OCI-LY7 (cell line): ENCODE data around the gene RNF20. TPM values are rescaled to one million over a fixed set of nuclear protein-coding genes. Genes with fewer than 3 reads are reported as not detected.

Source experiments
- BruUV-seq: library from RNA; stranded (reverse); fragments of 400-500 nt; replicated peaks from 2 replicates; lab custom pipeline; 2021; lab: Mats Ljungman, UMichigan
- CTCF ChIA-PET: fragments of 300-600 bp; sonication (Branson Sonifier 250); formaldehyde crosslinking; loops from one replicate; lab custom pipeline; 2022; ENCODE audit warnings: antibody characterized with exemption; ENCODE audit not compliant: unreplicated experiment; lab: Charles Lee
- POLR2A ChIA-PET: fragments of 300-600 bp; sonication (Branson Sonifier 250); formaldehyde crosslinking; loops from one replicate; lab custom pipeline; 2022; ENCODE audit warnings: antibody characterized with exemption; lab: Charles Lee
- DNase-seq: peaks from one replicate; pipeline ENCODE4 v3.0.0-alpha.2; 2015; ENCODE audit warnings: low spot score
- H2AFZ ChIP-seq: fragments of 200-600 bp; sonication (generic), shearing (Covaris generic); 2 replicates; pipeline ENCODE4 v1.6.1; 2014; ENCODE audit warnings: mild to moderate bottlenecking, antibody characterized with exemption, low read length, moderate library complexity
- H3K27ac ChIP-seq: fragments of 200-600 bp; sonication (generic); 2 replicates; pipeline ENCODE4 v1.5.1; 2014; ENCODE audit warnings: mixed run types, low read depth, mild to moderate bottlenecking, moderate library complexity, low read length, inconsistent platforms; ENCODE audit not compliant: poor library complexity, severe bottlenecking
- H3K36me3 ChIP-seq: fragments of 200-600 bp; sonication (generic); 2 replicates; pipeline ENCODE4 v1.6.1; 2014; ENCODE audit warnings: mild to moderate bottlenecking, antibody characterized with exemption, low read length, moderate library complexity, mixed read lengths; ENCODE audit not compliant: insufficient read depth
- H3K4me1 ChIP-seq: fragments of 200-600 bp; sonication (generic); 2 replicates; pipeline ENCODE4 v1.5.1; 2014; ENCODE audit warnings: mild to moderate bottlenecking, low read length; ENCODE audit not compliant: insufficient read depth, poor library complexity, severe bottlenecking
- H3K4me2 ChIP-seq: fragments of 200-600 bp; sonication (generic); 2 replicates; pipeline ENCODE4 v1.6.1; 2014; ENCODE audit warnings: mild to moderate bottlenecking, low read length
- H3K4me3 ChIP-seq: fragments of 200-600 bp; sonication (generic); 2 replicates; pipeline ENCODE4 v1.5.1; 2014; ENCODE audit warnings: mild to moderate bottlenecking, low read depth, low read length; ENCODE audit not compliant: poor library complexity, severe bottlenecking
- H3K79me2 ChIP-seq: fragments of 200-600 bp; sonication (generic); 2 replicates; pipeline ENCODE4 v1.6.1; 2016; ENCODE audit warnings: low read depth, mild to moderate bottlenecking, low read length, moderate library complexity, mixed read lengths; ENCODE audit not compliant: insufficient read depth
- H3K9me2 ChIP-seq: fragments of 200-600 bp; sonication (generic); 2 replicates; pipeline ENCODE4 v1.6.1; 2016; ENCODE audit warnings: mild to moderate bottlenecking, low read length, mixed read lengths; ENCODE audit not compliant: insufficient read depth
- H3K9me3 ChIP-seq: fragments of 200-600 bp; sonication (generic); 2 replicates; pipeline ENCODE4 v1.6.1; 2014; ENCODE audit warnings: mild to moderate bottlenecking, mixed run types, low read length, mixed read lengths
- H4K20me1 ChIP-seq: fragments of 200-600 bp; sonication (generic); 2 replicates; pipeline ENCODE4 v1.6.1; 2014; ENCODE audit warnings: mild to moderate bottlenecking, antibody characterized with exemption, low read length, moderate library complexity, mixed read lengths; ENCODE audit not compliant: insufficient read depth
- EZH2phosphoT487 ChIP-seq: fragments of 200-600 bp; sonication (generic); IDR thresholded peaks from 2 replicates; pipeline ENCODE4 v1.6.1; 2018; ENCODE audit warnings: low read depth, borderline replicate concordance, mild to moderate bottlenecking, mixed run types, antibody characterized with exemption, low read length, moderate library complexity, mixed read lengths
- intact Hi-C: fragments of 100-400 bp; cut with micrococcal nuclease; formaldehyde crosslinking; loops from one replicate; pipeline ENCODE4 v1.10.0; 2022; ENCODE audit not compliant: unreplicated experiment
- total RNA-seq, 2 experiments: library from RNA; depleted of rRNA in 1 of 2; stranded (reverse); fragments of >200 nt in 1 of 2; shearing (Covaris generic) in 1 of 2; gene quantifications; 2 replicates each; pipeline ENCODE4 v1.2.3, GENCODE V29; 2014 to 2022
- TF ChIP-seq, protein P1 (sequence below): fragments of 200-600 bp; sonication (generic); conservative IDR thresholded peaks from 2 replicates; pipeline ENCODE4 v1.5.1; 2014; ENCODE audit warnings: mild to moderate bottlenecking, antibody characterized with exemption, low read length, moderate library complexity, mixed read lengths

Gene RNF20
- total RNA-seq, 2 experiments from 2014 or later: 13.5 to 43.5 TPM

DNA sequence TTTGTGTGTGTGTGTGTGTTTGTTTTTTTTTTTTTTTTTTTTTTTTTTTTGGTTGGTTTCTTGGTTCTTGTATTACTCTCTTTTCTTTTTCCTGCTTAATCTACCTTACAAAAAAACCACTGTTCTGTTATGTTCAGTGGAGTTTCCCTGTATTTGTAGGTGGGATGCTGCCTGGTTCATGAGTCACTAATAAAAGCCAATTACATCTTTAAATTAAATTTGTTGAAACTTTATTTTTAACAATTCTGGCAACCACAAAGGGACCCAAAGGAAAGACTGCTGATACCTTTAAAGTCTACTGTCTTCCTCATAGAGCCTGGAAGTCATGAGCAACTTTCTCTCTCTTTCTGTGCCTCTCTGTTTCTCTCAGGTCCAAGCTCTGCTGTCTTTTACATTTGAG lies 29.5 kb upstream of the RNF20 start:
- POLR2A ChIA-PET: no interaction called here
- TF ChIP-seq, protein P1, sequence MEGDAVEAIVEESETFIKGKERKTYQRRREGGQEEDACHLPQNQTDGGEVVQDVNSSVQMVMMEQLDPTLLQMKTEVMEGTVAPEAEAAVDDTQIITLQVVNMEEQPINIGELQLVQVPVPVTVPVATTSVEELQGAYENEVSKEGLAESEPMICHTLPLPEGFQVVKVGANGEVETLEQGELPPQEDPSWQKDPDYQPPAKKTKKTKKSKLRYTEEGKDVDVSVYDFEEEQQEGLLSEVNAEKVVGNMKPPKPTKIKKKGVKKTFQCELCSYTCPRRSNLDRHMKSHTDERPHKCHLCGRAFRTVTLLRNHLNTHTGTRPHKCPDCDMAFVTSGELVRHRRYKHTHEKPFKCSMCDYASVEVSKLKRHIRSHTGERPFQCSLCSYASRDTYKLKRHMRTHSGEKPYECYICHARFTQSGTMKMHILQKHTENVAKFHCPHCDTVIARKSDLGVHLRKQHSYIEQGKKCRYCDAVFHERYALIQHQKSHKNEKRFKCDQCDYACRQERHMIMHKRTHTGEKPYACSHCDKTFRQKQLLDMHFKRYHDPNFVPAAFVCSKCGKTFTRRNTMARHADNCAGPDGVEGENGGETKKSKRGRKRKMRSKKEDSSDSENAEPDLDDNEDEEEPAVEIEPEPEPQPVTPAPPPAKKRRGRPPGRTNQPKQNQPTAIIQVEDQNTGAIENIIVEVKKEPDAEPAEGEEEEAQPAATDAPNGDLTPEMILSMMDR: no peak
- no peak for TF ChIP-seq EZH2phosphoT487
- no peaks in the 10 kb centered on the region for H3K36me3 ChIP-seq
- no peaks in the 10 kb centered on the region for H3K9me3 ChIP-seq
- no peak overlapping the region for H3K4me2 ChIP-seq
- H4K20me1 ChIP-seq: no peaks in the 10 kb centered on the region
- BruUV-seq: no TSS peak
- intact Hi-C loops: no loop called here
- no peak overlapping the region for H3K27ac ChIP-seq
- H3K4me1 ChIP-seq: no peaks in the 10 kb centered on the region
- DNase-seq: no peak
- H3K79me2 ChIP-seq: no peaks in the 10 kb centered on the region
- CTCF ChIA-PET: no interaction called here
- 0 out of 2 replicates have a peak, but pooled peaks cover 3% of the 10 kb centered on the region for H3K9me2 ChIP-seq
- H2AFZ ChIP-seq: no peak overlapping the region
- H3K4me3 ChIP-seq: no peak overlapping the region

DNA sequence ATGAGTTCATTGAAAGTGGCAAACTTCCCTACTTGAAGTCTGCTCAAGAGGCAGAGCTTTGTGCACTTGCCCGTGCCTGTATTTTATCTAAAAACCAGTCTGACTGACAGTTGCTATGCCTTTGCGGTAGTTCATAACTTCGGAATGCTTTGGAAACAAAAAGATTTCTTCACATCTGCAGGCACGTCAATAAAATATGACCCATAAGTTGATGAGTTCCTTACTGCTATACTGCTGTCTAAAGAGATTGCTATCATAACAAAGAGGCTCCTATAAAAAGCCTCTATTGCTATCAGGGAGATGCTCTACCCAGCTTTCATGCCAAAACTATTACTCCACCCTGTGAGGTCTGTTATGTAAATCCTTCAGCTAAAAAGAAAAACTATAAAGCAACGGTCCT lies 25.4 kb upstream of the RNF20 start:
- no peak overlapping the region for H3K4me2 ChIP-seq
- no peak for DNase-seq
- H3K4me3 ChIP-seq: no peak overlapping the region
- H3K9me2 ChIP-seq: 0 out of 2 replicates have a peak, but pooled peaks cover 3% of the 10 kb centered on the region
- POLR2A ChIA-PET: no interaction called here
- H3K27ac ChIP-seq: no peak overlapping the region
- no peak for TF ChIP-seq EZH2phosphoT487
- TF ChIP-seq, protein P1: no peak
- intact Hi-C loops: no loop called here
- no peaks in the 10 kb centered on the region for H3K9me3 ChIP-seq
- no peaks in the 10 kb centered on the region for H3K4me1 ChIP-seq
- H2AFZ ChIP-seq: no peak overlapping the region
- no peaks in the 10 kb centered on the region for H3K79me2 ChIP-seq
- no peaks in the 10 kb centered on the region for H3K36me3 ChIP-seq
- no peaks in the 10 kb centered on the region for H4K20me1 ChIP-seq
- CTCF ChIA-PET: no interaction called here
- no TSS peak for BruUV-seq

DNA sequence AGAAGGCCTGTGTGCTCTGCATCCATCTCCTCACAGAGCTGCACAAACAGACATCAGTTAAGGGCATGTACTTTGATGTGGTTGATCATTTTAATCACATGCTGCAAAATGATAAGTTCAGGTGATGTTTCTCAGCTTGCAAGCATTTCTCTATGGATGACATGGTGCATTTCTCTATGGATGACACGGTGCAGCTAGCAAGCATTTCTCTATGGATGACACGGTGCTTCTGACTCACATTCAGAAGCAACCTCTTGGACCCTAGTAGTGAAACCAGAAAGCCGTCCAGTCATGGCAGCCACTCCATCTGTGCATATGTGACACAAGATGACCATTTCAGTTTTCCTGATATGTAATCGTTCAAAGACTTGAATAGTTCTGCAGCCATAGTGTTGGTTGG lies 24.1 kb upstream of the RNF20 start:
- Histone ChIP-seq H3K9me3 (no peaks in the 10 kb centered on the region), H3K79me2 (no peaks in the 10 kb centered on the region), H3K36me3 (no peaks in the 10 kb centered on the region), H3K9me2 (0 out of 2 replicates have a peak, but pooled peaks cover 3% of the 10 kb centered on the region), H3K27ac (no peak overlapping the region), H2AFZ (no peak overlapping the region), H4K20me1 (no peaks in the 10 kb centered on the region), H3K4me3 (no peak overlapping the region), H3K4me2 (no peak overlapping the region), H3K4me1 (no peaks in the 10 kb centered on the region)
- no peak for DNase-seq
- CTCF ChIA-PET: no interaction called here
- intact Hi-C loops: no loop called here
- POLR2A ChIA-PET: interaction anchor here (1.8 kb wide), 1 partner anchor 14 kb away, joined by 3 read pairs; no protein-coding TSS in a partner anchor
- TF ChIP-seq EZH2phosphoT487: no peak
- TF ChIP-seq, protein P1: no peak
- no TSS peak for BruUV-seq
